HG03378 (cell line): ENCODE results near the gene BLMH.
A peak's percentile ranks its signal among the peaks of the same experiment; 100 is the strongest.
"Not testable (repeated sequence)": the region's sequence is repeated elsewhere in the genome, so short reads cannot be mapped to it uniquely, and the experiment has no call there.

Source experiments
- ATAC-seq: cut with Tn5 transposase; IDR thresholded peaks from one replicate; pipeline ENCODE4 v1.9.1; 2021; ENCODE audit warnings: mild to moderate bottlenecking, moderate library complexity; ENCODE audit not compliant: unreplicated experiment

BLMH gene

DNA sequence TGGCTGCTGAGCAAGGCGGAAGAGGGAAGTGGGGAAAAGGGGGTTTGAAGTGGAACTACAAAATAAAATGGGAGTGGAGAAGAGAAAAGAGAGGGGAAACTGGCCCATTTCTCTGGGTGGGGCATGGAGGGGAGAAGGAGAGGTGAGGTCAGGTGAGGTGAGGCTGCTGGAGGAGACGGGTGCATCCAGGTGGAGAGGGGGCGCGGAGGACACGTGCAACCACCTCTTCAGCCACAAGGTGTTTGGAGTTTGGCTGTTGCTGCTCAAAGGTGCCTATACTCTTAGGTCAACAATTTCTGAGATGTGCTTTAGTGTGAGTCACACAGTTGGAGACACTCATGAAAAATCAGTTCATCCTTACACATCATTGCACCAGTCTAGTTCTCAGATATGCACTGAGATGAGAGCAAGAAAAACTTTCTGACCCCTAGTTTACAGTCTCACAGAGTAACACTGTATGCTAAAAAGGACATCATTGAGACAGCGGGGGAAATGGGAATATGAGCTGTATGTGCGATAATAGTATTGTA is 61.1 kb downstream of the BLMH start:
- no peak for ATAC-seq

GRCh38 chr17:30230009-30230408 is 61.7 kb downstream of the BLMH start:
- not testable (repeated sequence) for ATAC-seq

DNA sequence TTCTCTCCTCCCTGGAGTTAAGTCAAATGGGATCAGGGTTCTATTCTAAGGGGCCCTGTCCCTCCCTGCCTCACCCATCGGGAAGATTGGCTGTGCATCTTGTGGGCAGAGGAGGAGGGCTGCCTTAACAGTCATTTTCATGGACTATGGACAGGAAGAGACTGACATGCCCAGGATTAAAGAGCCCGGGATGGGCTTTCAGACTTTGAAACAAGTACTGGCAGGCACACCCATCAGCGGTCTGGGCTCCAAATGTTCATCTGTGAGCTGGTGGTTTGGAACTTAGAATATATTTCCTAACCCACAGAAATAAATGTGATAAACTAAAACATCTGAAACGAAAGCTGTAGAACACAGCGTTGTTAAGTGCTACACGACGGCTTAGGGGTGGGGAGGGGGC is 62.7 kb downstream of the BLMH start:
- no peak for ATAC-seq

DNA sequence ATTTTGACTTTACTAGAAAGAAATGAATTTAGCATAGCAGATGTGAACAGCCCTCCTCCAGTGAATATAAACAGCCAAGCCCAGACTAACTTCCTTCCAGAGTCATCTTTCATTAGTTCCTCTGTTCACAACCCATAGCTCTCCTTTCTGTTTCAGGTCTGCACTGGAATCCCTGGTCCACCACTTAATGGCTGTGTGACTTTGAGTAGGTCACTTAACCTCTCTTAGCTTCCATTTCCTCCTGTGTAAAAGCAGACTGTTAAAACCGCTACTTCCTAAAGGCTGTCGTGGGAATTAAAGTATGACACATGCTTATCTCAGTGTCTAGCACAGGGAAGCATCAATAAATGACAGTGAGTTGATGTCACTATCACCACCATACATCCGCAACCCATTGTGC is 63.7 kb downstream of the BLMH start:
- ATAC-seq = no peak

- no peak for ATAC-seq
These were observed 64.9 kb downstream of the BLMH start for GRCh38 chr17:30226878-30227277.

DNA sequence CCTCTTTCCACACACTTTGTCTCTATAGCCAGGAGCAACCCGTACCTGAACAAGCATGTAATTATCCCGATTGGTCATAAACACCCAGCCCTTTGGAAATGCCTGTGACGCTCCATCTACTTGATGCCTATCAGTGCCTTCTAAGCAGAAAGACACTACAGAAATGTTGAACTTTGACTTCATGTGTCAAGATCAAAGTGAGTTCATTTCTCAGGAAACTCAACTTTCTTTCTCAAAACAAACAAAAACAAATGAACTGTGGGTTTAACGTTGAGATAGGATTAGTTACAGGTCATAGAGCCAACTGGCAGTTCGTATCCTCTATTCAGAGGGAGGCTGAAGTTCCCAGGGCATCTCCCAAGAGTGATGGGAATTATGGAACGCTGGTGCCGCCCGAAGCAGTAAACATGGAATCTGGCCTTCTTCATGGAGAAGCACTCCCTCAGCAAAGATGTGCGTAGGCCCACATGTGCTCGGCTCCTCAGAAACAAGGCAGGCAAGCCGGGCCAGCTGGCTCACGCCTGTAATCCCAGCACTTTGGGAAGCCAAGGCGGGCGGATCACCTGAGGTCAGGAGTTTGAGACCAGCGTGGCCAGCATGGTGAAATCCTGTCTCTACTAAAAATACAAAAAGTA is 65.7 kb downstream of the BLMH start:
- no peak for ATAC-seq

DNA sequence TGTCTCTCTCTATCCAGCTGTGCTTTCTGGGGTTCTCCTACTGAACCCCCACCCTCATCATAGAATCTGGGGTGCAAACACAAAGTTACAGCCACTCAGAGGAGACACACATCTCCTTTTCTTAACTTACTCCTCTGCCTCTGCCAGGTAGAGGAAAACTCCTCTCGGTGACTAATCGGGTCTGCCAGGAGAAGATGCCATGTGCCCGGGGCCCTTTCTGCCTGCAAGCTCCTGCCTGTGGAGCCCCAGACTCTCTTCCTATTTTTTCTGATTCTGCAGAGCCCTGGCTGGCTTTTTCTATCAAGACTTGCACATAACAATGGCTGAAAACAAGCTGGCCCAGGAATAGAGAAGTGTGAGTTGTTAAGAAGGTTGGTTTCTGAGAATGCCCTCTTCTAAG is 66.6 kb downstream of the BLMH start:
- ATAC-seq = no peak

DNA sequence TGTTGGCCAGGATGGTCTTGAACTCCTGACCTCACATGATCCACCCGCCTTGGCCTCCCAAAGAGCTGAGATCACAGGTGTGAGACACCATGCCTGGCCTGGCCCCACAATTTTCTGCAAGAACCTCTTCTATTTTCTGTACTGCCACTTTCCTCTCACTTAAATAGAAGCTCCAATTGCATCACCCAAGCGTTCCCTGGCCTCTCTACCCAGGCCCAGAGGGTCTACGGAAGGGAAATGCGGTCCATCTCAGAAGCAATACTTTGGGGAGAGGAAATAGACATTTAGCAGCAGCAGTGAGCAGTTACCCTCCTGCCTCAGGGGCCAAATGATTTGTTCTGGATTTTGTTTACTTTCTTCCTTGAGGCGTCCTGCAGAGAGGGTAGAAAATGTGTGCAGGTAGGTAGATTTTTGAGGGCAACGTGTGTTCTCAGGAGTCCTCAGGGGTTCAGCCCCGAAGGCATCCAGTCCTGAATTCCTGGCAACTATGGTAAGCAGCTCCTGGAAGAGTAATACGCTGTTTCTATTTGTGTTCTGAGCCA is 67.3 kb downstream of the BLMH start:
- no peak for ATAC-seq

- no peak for ATAC-seq
These were observed 69.0 kb downstream of the BLMH start for GRCh38 chr17:30222721-30223175.

DNA sequence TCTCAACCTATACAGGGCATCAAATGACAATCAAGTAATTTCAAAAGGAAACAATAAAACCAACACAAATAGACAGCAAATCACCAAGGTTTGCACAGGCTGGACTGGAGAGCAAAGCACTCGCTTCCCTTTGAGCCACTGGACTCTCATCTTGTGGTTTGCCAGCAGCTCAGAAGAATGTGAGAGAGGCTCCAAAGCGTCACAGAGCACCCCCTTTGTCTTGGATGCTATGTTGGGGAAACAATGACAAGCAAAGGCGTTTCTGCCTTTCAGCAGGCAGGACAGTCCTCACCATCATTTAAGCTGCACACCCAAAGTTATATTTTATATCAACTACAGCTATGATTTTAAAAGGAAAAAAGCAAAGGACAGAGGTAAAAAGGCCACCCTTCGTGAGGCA is 69.5 kb downstream of the BLMH start:
- no peak for ATAC-seq

- ATAC-seq = no peak
These were observed 70.4 kb downstream of the BLMH start for GRCh38 chr17:30221346-30221745.

DNA sequence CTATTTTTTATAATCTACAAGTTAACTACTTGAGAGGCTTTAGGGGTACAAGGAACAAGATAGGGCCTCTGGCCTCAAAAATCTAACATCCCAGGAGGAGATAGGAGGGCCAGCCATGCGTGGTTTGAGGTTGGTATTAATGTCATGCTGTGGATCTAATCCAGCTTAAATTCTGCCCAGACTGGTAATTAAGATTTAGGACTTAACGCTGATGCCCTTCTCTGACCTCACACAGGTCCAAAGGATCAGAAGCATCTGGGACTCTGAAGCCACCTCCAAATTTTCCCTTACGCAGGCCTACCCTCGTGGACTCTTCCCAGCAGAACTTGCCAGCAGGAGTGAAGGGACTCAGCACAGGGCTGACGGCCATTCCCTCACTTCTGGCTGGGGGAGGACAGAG is 71.3 kb downstream of the BLMH start:
- no peak for ATAC-seq

- no peak for ATAC-seq
These were observed 71.9 kb downstream of the BLMH start for GRCh38 chr17:30219833-30220232.

- no peak for ATAC-seq
These were observed 72.4 kb downstream of the BLMH start for GRCh38 chr17:30219315-30219714.

GRCh38 chr17:30218799-30219198 is 72.9 kb downstream of the BLMH start:
- no peak for ATAC-seq

GRCh38 chr17:30217746-30218245 is 73.9 kb downstream of the BLMH start:
- ATAC-seq = no peak

GRCh38 chr17:30217054-30217453 is 74.7 kb downstream of the BLMH start:
- ATAC-seq = no peak

GRCh38 chr17:30212750-30213149 is 79.0 kb downstream of the BLMH start:
- ATAC-seq = peak; percentile 79

DNA sequence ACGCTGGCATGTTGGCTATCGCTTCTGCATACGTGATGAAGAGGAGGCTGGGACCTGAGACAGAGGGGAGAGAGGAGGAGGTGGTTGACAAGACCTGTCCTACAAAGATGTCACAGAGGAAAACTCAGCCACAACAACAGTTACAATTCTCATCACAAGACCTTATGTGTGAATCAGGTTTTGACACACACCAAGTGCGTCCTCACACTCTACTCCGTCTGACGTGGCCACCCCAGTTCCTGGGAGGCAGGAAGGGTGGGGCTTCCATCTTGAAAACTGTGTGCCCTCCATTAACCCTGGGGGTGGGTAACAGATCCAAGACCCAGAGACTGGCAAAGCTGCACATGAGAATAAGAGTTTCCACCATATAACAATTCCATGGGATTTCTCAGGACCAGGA is 80.4 kb downstream of the BLMH start:
- no peak for ATAC-seq

- ATAC-seq = no peak
These were observed 80.8 kb downstream of the BLMH start for GRCh38 chr17:30210901-30211300.

- ATAC-seq = no peak
These were observed 81.4 kb downstream of the BLMH start for GRCh38 chr17:30210366-30210765.

DNA sequence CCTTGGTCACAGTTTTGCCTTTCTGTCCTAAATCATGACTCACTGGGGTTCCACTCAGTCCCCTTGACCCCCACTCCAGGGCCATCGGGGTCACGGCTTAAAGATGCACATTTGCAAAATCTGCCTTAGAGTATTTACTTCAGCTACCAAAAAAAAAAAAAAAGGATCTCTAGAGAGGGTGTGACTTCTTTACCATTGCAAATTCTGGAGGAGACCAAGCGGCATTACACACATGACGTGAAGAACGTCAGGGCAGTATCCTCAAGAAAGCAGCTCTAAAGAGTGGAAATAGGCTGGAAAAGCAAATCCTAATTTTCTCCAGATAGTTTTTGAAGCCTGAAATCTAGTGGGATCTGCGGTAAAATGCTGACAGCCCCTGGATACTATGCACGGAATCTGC is 81.8 kb downstream of the BLMH start:
- no peak for ATAC-seq

DNA sequence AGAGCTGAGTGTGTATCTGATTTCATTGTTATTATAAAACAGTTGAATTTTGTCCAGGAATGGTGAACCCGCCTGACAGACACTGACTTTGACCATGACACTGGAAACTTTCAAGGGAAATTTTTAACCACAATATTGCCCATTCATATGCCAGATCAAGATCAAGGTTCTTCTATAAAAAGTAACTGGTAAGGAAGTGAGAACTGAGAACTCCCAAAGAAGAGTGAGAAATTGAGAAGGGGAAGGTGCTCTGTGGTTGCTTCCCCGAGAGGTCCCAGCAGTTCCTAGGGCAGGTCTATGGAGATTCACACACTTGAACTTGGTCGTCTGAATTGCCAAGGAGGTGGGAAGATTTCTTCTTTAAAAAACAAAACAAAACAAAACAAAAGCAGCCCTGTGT is 83.5 kb downstream of the BLMH start:
- ATAC-seq = no peak
